ENCODE results near the gene ZNF181. TPM values are rescaled to one million over a fixed set of nuclear protein-coding genes. Genes with fewer than 3 reads are reported as not detected.

ZNF181 gene
- polyA plus RNA-seq, 1 donor (not counting 4 experiments of a cell fraction or from before 2014, with no cell fraction given) = 4.0 TPM

DNA sequence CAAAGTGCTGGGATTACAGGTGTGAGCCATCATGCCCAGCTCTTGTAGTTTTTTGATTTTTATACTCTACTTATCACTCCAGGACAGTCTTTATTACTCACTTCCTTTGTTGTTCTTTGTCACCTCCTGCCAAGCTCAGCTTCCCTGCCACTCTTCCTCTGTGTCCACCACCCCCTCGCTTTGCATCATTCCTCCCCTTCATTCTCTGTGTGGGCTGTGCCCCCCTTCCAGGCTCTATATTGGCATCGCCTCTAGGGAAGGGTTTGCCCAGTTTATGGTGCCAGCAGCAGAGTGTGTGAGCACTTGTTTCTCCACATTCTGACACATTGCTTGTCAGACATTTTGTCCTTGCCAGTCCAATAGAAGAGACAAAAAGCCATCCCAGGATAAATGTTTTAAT is 41.5 kb upstream of the ZNF181 start:
- Histone ChIP-seq H3K27me3 (ENCODE audit: control insufficient read depth, extremely low read depth, insufficient read depth, low read length) (no peaks in the 10 kb centered on the region), H3K9me1 (ENCODE audit: control insufficient read depth, extremely low read depth, insufficient read depth, low read length) (no peaks in the 10 kb centered on the region), H2AFZ (ENCODE audit: control insufficient read depth, low read length) (no peak overlapping the region), H3K4me1 (ENCODE audit: control insufficient read depth, extremely low read depth, insufficient read depth, low read length) (no peaks in the 10 kb centered on the region), H3K4me3 (ENCODE audit: control insufficient read depth in 2 of 3, extremely low read depth in 1 of 3, insufficient read depth in 2 of 3, low read depth in 1 of 3, low read length in 3 of 3) (no peak overlapping the region), H3K9me3 (ENCODE audit: control insufficient read depth, low read depth, low read length) (no peaks in the 10 kb centered on the region), H3K4me2 (ENCODE audit: control insufficient read depth, extremely low read depth, insufficient read depth, low read depth, low read length) (no peak overlapping the region), H3K79me2 (ENCODE audit: control insufficient read depth, insufficient read depth, low read length) (no peaks in the 10 kb centered on the region), H4K20me1 (ENCODE audit: control insufficient read depth, extremely low read depth, insufficient read depth, low read length) (no peaks in the 10 kb centered on the region), H3K9ac (ENCODE audit: control insufficient read depth, extremely low read depth, insufficient read depth, low read length) (no peak overlapping the region), H3K36me3 (ENCODE audit: control insufficient read depth in 2 of 2, extremely low read depth in 1 of 2, insufficient read depth in 2 of 2, low read length in 2 of 2) (no peaks in the 10 kb centered on the region), H3K27ac (ENCODE audit: control insufficient read depth, insufficient read depth, low read length) (no peak overlapping the region)
- TF ChIP-seq CTCF (optimal IDR thresholded peaks at IDR 0.05 in 1 of 3, IDR thresholded peaks at IDR 0.05 in 1 of 3, conservative IDR thresholded peaks at IDR 0.05 in 1 of 3; ENCODE audit: extremely low read depth in 1 of 3, insufficient read depth in 2 of 3, low read length in 3 of 3) (no peak), EZH2 (IDR thresholded peaks at IDR 0.05; ENCODE audit: low read length) (no peak)
- FAIRE-seq = no peak
- dilution Hi-C loops (cut with MboI; ENCODE audit: extremely low pct_ligation_motif_present, low sequenced_read_pairs) = no loop called here
- no peak for DNase-seq (ENCODE audit: low read depth, low spot score)

DNA sequence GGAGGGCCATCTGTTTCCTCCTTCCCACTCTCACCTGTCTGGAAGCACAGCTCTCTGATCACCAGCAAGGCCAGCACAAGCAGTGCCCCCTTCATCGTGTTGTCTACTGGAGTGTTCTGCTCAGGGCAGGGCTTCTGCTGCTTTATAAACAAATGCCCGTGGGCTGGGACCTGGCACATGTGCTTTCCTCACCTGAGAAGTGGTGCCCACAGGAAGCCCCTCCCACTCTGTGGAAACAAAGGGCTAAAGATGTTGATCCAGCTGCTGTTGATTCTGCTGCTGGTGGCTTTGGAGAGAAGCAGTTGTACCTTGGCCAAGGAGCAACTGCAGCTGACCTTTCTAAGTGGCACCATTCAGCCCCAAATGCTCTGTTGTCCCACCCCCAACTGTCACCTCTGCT is 26.4 kb upstream of the ZNF181 start:
- Histone ChIP-seq H3K9ac (ENCODE audit: control insufficient read depth, extremely low read depth, insufficient read depth, low read length) (no peak overlapping the region), H3K4me3 (ENCODE audit: control insufficient read depth in 2 of 3, extremely low read depth in 1 of 3, insufficient read depth in 2 of 3, low read depth in 1 of 3, low read length in 3 of 3) (no peak overlapping the region), H4K20me1 (ENCODE audit: control insufficient read depth, extremely low read depth, insufficient read depth, low read length) (no peaks in the 10 kb centered on the region), H3K79me2 (ENCODE audit: control insufficient read depth, insufficient read depth, low read length) (no peaks in the 10 kb centered on the region), H3K9me3 (ENCODE audit: control insufficient read depth, low read depth, low read length) (no peaks in the 10 kb centered on the region), H3K4me2 (ENCODE audit: control insufficient read depth, extremely low read depth, insufficient read depth, low read depth, low read length) (no peak overlapping the region), H3K36me3 (ENCODE audit: control insufficient read depth in 2 of 2, extremely low read depth in 1 of 2, insufficient read depth in 2 of 2, low read length in 2 of 2) (no peaks in the 10 kb centered on the region), H2AFZ (ENCODE audit: control insufficient read depth, low read length) (no peak overlapping the region), H3K27ac (ENCODE audit: control insufficient read depth, insufficient read depth, low read length) (no peak overlapping the region), H3K9me1 (ENCODE audit: control insufficient read depth, extremely low read depth, insufficient read depth, low read length) (no peaks in the 10 kb centered on the region), H3K4me1 (ENCODE audit: control insufficient read depth, extremely low read depth, insufficient read depth, low read length) (no peaks in the 10 kb centered on the region), H3K27me3 (ENCODE audit: control insufficient read depth, extremely low read depth, insufficient read depth, low read length) (no peaks in the 10 kb centered on the region)
- dilution Hi-C loops (cut with MboI; ENCODE audit: extremely low pct_ligation_motif_present, low sequenced_read_pairs) = no loop called here
- FAIRE-seq (no peak), DNase-seq (ENCODE audit: low read depth, low spot score) (no peak)
- TF ChIP-seq EZH2 (IDR thresholded peaks at IDR 0.05; ENCODE audit: low read length) (no peak), CTCF (optimal IDR thresholded peaks at IDR 0.05 in 1 of 3, IDR thresholded peaks at IDR 0.05 in 1 of 3, conservative IDR thresholded peaks at IDR 0.05 in 1 of 3; ENCODE audit: extremely low read depth in 1 of 3, insufficient read depth in 2 of 3, low read length in 3 of 3) (no peak)

Data from keratinocyte (primary cell).